Testis (tissue), 2 donors: ENCODE data around the gene TBX4.

Experiments
- CTCF ChIP-seq, 3 experiments: fragments of 450-650 bp in 2 of 3; fragments of 200-600 bp in 1 of 3; sonication (generic) in 1 of 3; IDR thresholded peaks; one replicate each; pipeline ENCODE4 v1.5.1; 2016 to 2019; ENCODE audit warnings: antibody characterized with exemption in 3 of 3, mild to moderate bottlenecking in 2 of 3, moderate library complexity in 1 of 3
- POLR2A ChIP-seq: fragments of 450-650 bp; IDR thresholded peaks from one replicate; pipeline ENCODE4 v1.6.1; 2017; ENCODE audit warnings: antibody characterized with exemption, mild to moderate bottlenecking, moderate library complexity

- TF ChIP-seq CTCF (IDR thresholded peaks at IDR 0.05) (no peak), POLR2A (no peak)
Observed at GRCh38 chr17:61503961-61504360, 51.7 kb downstream of the TBX4 start.
